HepG2 (cell line): ENCODE results near the gene PTPRE. TPM values are rescaled to one million over a fixed set of nuclear protein-coding genes. Genes with fewer than 3 reads are reported as not detected.
A peak's percentile ranks its signal among the peaks of the same experiment; 100 is the strongest.

Experiments
- ATAC-seq: fragments of 200-7000 bp; cut with Tn5 transposase; 3 replicates; pipeline ENCODE4 v1.9.1; 2020; ENCODE audit warnings: mild to moderate bottlenecking, moderate library complexity
- BruUV-seq: library from RNA; stranded (reverse); fragments of 400-500 nt; replicated peaks from 2 replicates; lab custom pipeline; 2021; lab: Mats Ljungman, UMichigan
- CTCF ChIA-PET: fragments of 300-600 bp; formaldehyde crosslinking; extraction: SDS; loops from one replicate; lab custom pipeline; 2021; ENCODE audit warnings: low total read pairs, inconsistent platforms, low intra/inter-chr PET ratio; lab: Yijun Ruan, JAX
- POLR2A ChIA-PET: fragments of 350-600 bp; sonication (Branson Sonifier 250); formaldehyde crosslinking; loops from one replicate; lab custom pipeline; 2020; ENCODE audit warnings: antibody characterized with exemption, inconsistent platforms; lab: Yijun Ruan, JAX
- DNase-seq: peaks from one replicate; pipeline ENCODE4 v3.0.0-alpha.2; 2015; ENCODE audit warnings: low spot score
- FAIRE-seq: peaks from 3 replicates; lab custom pipeline; 2011; peaks lifted over from hg19 to GRCh38; lab: Jason Lieb, UNC
- H2AFZ ChIP-seq: one replicate; pipeline ENCODE4 v1.6.1; 2011; ENCODE audit warnings: low read length, inconsistent platforms
- H3K27ac ChIP-seq: fragments of 300-600 bp; 3 replicates; pipeline ENCODE4 v1.8.0; 2011; ENCODE audit warnings: mixed run types, mild to moderate bottlenecking, mixed read lengths, low read length, inconsistent platforms; ENCODE audit not compliant: insufficient read depth; ENCODE audit errors: extremely low read length
- H3K27me3 ChIP-seq, 2 experiments: fragments of 200-600 bp in 1 of 2; 2 replicates in 1 of 2; 3 replicates in 1 of 2; pipeline versions ENCODE4 v1.6.0 to v1.8.0; 2011; ENCODE audit warnings: low read length in 2 of 2, mild to moderate bottlenecking in 2 of 2, moderate library complexity in 2 of 2, inconsistent platforms in 1 of 2; ENCODE audit not compliant: insufficient read depth in 2 of 2, control insufficient read depth in 1 of 2
- H3K36me3 ChIP-seq, 2 experiments: fragments of 200-600 bp in 1 of 2; replicated peaks in 1 of 2; 2 replicates in 1 of 2; 3 replicates in 1 of 2; pipeline versions ENCODE4 v1.5.1 to v1.8.0; 2011; ENCODE audit warnings: low read length in 2 of 2, inconsistent platforms in 1 of 2; ENCODE audit not compliant: insufficient read depth in 2 of 2, control insufficient read depth in 1 of 2
- H3K4me1 ChIP-seq: 2 replicates; pipeline ENCODE4 v1.5.1; 2012; ENCODE audit warnings: low read length, inconsistent platforms; ENCODE audit not compliant: insufficient read depth
- H3K4me2 ChIP-seq: 2 replicates; pipeline ENCODE4 v1.6.0; 2011; ENCODE audit warnings: low read depth, low read length, inconsistent platforms
- H3K4me3 ChIP-seq, 3 experiments: fragments of 200-600 bp in 1 of 3; sonication (generic), shearing (Covaris generic) in 1 of 3; replicated peaks in 1 of 3; 2 replicates each; pipeline ENCODE4 v1.5.1; 2011 to 2016; ENCODE audit warnings: low read length in 3 of 3, inconsistent platforms in 2 of 3, low read depth in 2 of 3, mild to moderate bottlenecking in 2 of 3, control low read depth in 1 of 3, mixed read lengths in 1 of 3; ENCODE audit not compliant: insufficient read depth in 1 of 3
- H3K79me2 ChIP-seq: one replicate; pipeline ENCODE4 v1.6.1; 2011; ENCODE audit warnings: low read length, inconsistent platforms; ENCODE audit not compliant: insufficient read depth
- H3K9ac ChIP-seq: 2 replicates; pipeline ENCODE4 v1.6.0; 2011; ENCODE audit warnings: mild to moderate bottlenecking, low read depth, low read length, inconsistent platforms; ENCODE audit not compliant: insufficient read depth
- H3K9me3 ChIP-seq: 2 replicates; pipeline ENCODE4 v1.5.1; 2012; ENCODE audit warnings: mild to moderate bottlenecking, low read length
- H4K20me1 ChIP-seq: 2 replicates; pipeline ENCODE4 v1.6.0; 2011; ENCODE audit warnings: inconsistent platforms, mild to moderate bottlenecking, low read length, moderate library complexity; ENCODE audit not compliant: insufficient read depth
- CC2D1A ChIP-seq: sonication (generic); formaldehyde crosslinking; IDR thresholded peaks from 2 replicates; pipeline ENCODE4 v1.8.1; 2023; ENCODE audit warnings: mild to moderate bottlenecking, missing genetic modification reagents
- ELK4 ChIP-seq: sonication (generic); formaldehyde crosslinking; IDR thresholded peaks from 2 replicates; pipeline ENCODE4 v1.9.0; 2021; ENCODE audit warnings: missing genetic modification reagents, borderline replicate concordance
- GLMP ChIP-seq: sonication (generic); formaldehyde crosslinking; IDR thresholded peaks from 2 replicates; pipeline ENCODE4 v1.9.0; 2021; ENCODE audit warnings: missing genetic modification reagents, mild to moderate bottlenecking, borderline replicate concordance
- KAT2B ChIP-seq: fragments of 150-350 bp; IDR thresholded peaks from 2 replicates; pipeline ENCODE4 v1.6.1; 2014; ENCODE audit warnings: low read depth, low read length, borderline replicate concordance
- MAFF ChIP-seq: IDR thresholded peaks from 2 replicates; pipeline ENCODE4 v1.6.1; 2011; ENCODE audit warnings: low read depth, low read length, improper control_type of control experiment
- MAFK ChIP-seq, 2 experiments: IDR thresholded peaks in 1 of 2; conservative IDR thresholded peaks in 1 of 2; 2 replicates each; pipeline ENCODE4 v1.6.1; 2011; ENCODE audit warnings: improper control_type of control experiment in 2 of 2, low read length in 2 of 2
- POLR2AphosphoS2 ChIP-seq: IDR thresholded peaks from 2 replicates; pipeline ENCODE4 v1.6.1; 2011; ENCODE audit warnings: low read depth, low read length, improper control_type of control experiment
- SUZ12 ChIP-seq: fragments of 150-350 bp; IDR thresholded peaks from 2 replicates; pipeline ENCODE4 v1.6.1; 2014; ENCODE audit warnings: low read depth, low read length
- ZBTB4 ChIP-seq: sonication (generic); formaldehyde crosslinking; IDR thresholded peaks from 2 replicates; pipeline ENCODE4 v1.4.0; 2020; ENCODE audit warnings: missing genetic modification reagents, mild to moderate bottlenecking, borderline replicate concordance
- ZNF530 ChIP-seq: sonication (generic); formaldehyde crosslinking; IDR thresholded peaks from 2 replicates; pipeline ENCODE4 v1.5.0; 2020; ENCODE audit warnings: low read depth, mild to moderate bottlenecking, missing genetic modification reagents
- ZNF570 ChIP-seq: sonication (generic); formaldehyde crosslinking; IDR thresholded peaks from 2 replicates; pipeline ENCODE4 v1.4.0; 2020; ENCODE audit warnings: mild to moderate bottlenecking, missing genetic modification reagents, borderline replicate concordance
- WGBS: methylation state at CpG from one replicate; pipeline ENCODE4 v1.1.6; 2017; ENCODE audit warnings: low lambda C conversion rate; 5-methylcytosine and 5-hydroxymethylcytosine counted together
- in situ Hi-C: cut with HindIII; loops from 2 replicates; pipeline ENCODE4 v1.10.0; 2017; ENCODE audit warnings: low pct_unique_long_range_greater_than_20kb; ENCODE audit not compliant: extremely low pct_ligation_motif_present
- intact Hi-C: fragments of 100-400 bp; cut with micrococcal nuclease; formaldehyde crosslinking; loops from one replicate; pipeline ENCODE4 v1.10.0; 2022; ENCODE audit not compliant: unreplicated experiment
- polyA plus RNA-seq, 8 experiments: library from polyadenylated mRNA; depleted of rRNA in 3 of 8; stranded (reverse) in 7 of 8; unstranded in 1 of 8; fragments of >200 nt; fragmentation: Illumina TruSeq in 4 of 8; extraction: Trizol in 4 of 8; gene quantifications; 2 replicates each; pipeline versions ENCODE4 v1.2.1 to v1.2.3, GENCODE V29; 2011 to 2016; ENCODE audit warnings: low read depth in 4 of 8, missing spikeins in 1 of 8, mixed read lengths in 1 of 8; ENCODE audit not compliant: insufficient read depth in 1 of 8
- total RNA-seq, 5 experiments: library from RNA; depleted of rRNA; stranded (reverse); fragments of >200 nt; fragmentation: Illumina TruSeq; extraction: Trizol; gene quantifications; 2 replicates each; pipeline ENCODE4 v1.2.3, GENCODE V29; 2016; ENCODE audit warnings: low read depth in 1 of 5

Gene PTPRE
- total and polyA plus RNA-seq, 2 of the 13 experiments (the other 11 are each of a cell fraction or from before 2014, with no cell fraction given), result 0.01 to 0.02 TPM

GRCh38 chr10:127878475-127879055 is 28.3 kb upstream of the PTPRE start:
- 45% methylated on average over 4 of the region's 4 CpGs for WGBS
- Histone ChIP-seq H4K20me1 (no peaks in the 10 kb centered on the region), H3K27me3 (no peaks in the 10 kb centered on the region), H3K27ac (no peak overlapping the region), H3K9ac (no peak overlapping the region), H3K4me3 (no peak overlapping the region), H3K79me2 (no peaks in the 10 kb centered on the region), H3K4me2 (no peak overlapping the region), H3K4me1 (peaks cover 14% of the 10 kb centered on the region), H3K36me3 (no peaks in the 10 kb centered on the region), H2AFZ (no peak overlapping the region), H3K9me3 (no peaks in the 10 kb centered on the region)
- BruUV-seq, result no TSS peak
- DNase-seq (no peak), FAIRE-seq (no peak), ATAC-seq (no peak)
- TF ChIP-seq CC2D1A (CRISPR knock-in tag) (no peak), POLR2AphosphoS2 (no peak), ZBTB4 (no peak), SUZ12 (no peak), ELK4 (CRISPR knock-in tag) (no peak), GLMP (CRISPR knock-in tag) (no peak), ZNF530 (CRISPR knock-in tag) (no peak), KAT2B (no peak), ZNF570 (CRISPR knock-in tag) (no peak), MAFK (conservative IDR thresholded peaks at IDR 0.05 in 1 of 2, IDR thresholded peaks at IDR 0.05 in 1 of 2; ENCODE audit: low read length in 2 of 2) (peak in 1 of 2 experiments; percentile 21; a peak in 1 of 4 replicates), MAFF (peak; percentile 33; the same call in 1 of the 2 replicates)
- ChIA-PET CTCF (no interaction called here), POLR2A (no interaction called here)
- in situ Hi-C loops (no loop called here), intact Hi-C loops (loop anchor here (10.0 kb wide), 1 partner anchor 136 kb away; no protein-coding TSS in a partner anchor)
